Heart left ventricle (tissue), 16 donors: Measurements from ENCODE around the gene HMCN2. TPM values are rescaled to one million over a fixed set of nuclear protein-coding genes. Genes with fewer than 3 reads are reported as not detected.
A peak's percentile ranks its signal among the peaks of the same experiment; 100 is the strongest.

Experiments used
- ATAC-seq, 4 donors: fragments of 200-7000 bp; cut with Tn5 transposase; one replicate each; pipeline ENCODE4 v1.9.1; 2020 to 2022; ENCODE audit warnings: moderate library complexity in 4 of 4, mild to moderate bottlenecking in 3 of 4, moderate number of reproducible peaks in 1 of 4
- DNase-seq, 5 donors: peaks; one replicate each; pipeline ENCODE4 v3.0.0-alpha.2; 2020
- H3K27ac ChIP-seq, 12 donors: fragments of 200-600 bp; sonication (generic) in 4 of 12; one replicate each; pipeline versions ENCODE4 v1.5.0 to v1.8.0; 2016 to 2022; ENCODE audit warnings: mild to moderate bottlenecking in 2 of 12
- H3K27me3 ChIP-seq, 9 donors: fragments of 200-600 bp; sonication (generic) in 2 of 9; one replicate each; pipeline versions ENCODE4 v1.5.1 to v1.8.0; 2016 to 2022; ENCODE audit warnings: mild to moderate bottlenecking in 3 of 9
- H3K36me3 ChIP-seq, 9 donors: fragments of 200-600 bp; sonication (generic) in 2 of 9; one replicate each; pipeline versions ENCODE4 v1.5.0 to v1.8.0; 2018 to 2022; ENCODE audit warnings: mild to moderate bottlenecking in 2 of 9
- H3K4me1 ChIP-seq, 12 donors: fragments of 200-600 bp; sonication (generic) in 4 of 12; one replicate each; pipeline versions ENCODE4 v1.5.0 to v1.8.0; 2016 to 2022; ENCODE audit warnings: mild to moderate bottlenecking in 3 of 12
- H3K4me3 ChIP-seq, 12 donors: fragments of 200-600 bp; sonication (generic) in 4 of 12; one replicate each; pipeline versions ENCODE4 v1.5.0 to v1.8.0; 2017 to 2022; ENCODE audit warnings: mild to moderate bottlenecking in 9 of 12, moderate library complexity in 4 of 12
- H3K9me3 ChIP-seq, 12 donors: fragments of 200-600 bp; sonication (generic) in 4 of 12; one replicate each; pipeline versions ENCODE4 v1.5.0 to v1.8.0; 2016 to 2022; ENCODE audit warnings: mild to moderate bottlenecking in 1 of 12
- CTCF ChIP-seq, 12 donors: fragments of 200-600 bp; sonication (generic) in 4 of 12; IDR thresholded peaks; one replicate each; pipeline versions ENCODE4 v1.5.0 to v1.8.0; 2018 to 2022; ENCODE audit warnings: antibody characterized with exemption in 12 of 12, mild to moderate bottlenecking in 5 of 12
- POLR2A ChIP-seq, 2 donors: fragments of 450-650 bp; IDR thresholded peaks; one replicate each; pipeline ENCODE4 v1.6.1; 2017; ENCODE audit warnings: antibody characterized with exemption in 2 of 2, mild to moderate bottlenecking in 2 of 2, moderate library complexity in 2 of 2
- WGBS, 4 donors: extraction: QIAGEN DNeasy Blood & Tissue Kit in 2 of 4; methylation state at CpG; one replicate each; pipeline versions ENCODE4 v1.1.5 to v1.1.7; 2013 to 2018; 5-methylcytosine and 5-hydroxymethylcytosine counted together
- intact Hi-C, 10 donors: fragments of 100-400 bp; cut with DNase I; formaldehyde crosslinking; loops; one replicate each; pipeline versions ENCODE4 v1.11.1 to v1.14.2; 2022
- polyA plus RNA-seq, 2 donors: library from polyadenylated mRNA; stranded (reverse); fragments of 200-250 nt; gene quantifications; one replicate each; pipeline ENCODE4 v1.2.3, GENCODE V29; 2013
- total RNA-seq, 9 donors: library from RNA; depleted of rRNA in 2 of 9; stranded (reverse); fragments of >200 nt in 2 of 9; fragmentation: NEBNext Ultra II Directional in 3 of 9; extraction: Animal tissue kit (Norgen Biotek cat#: 25700) in 3 of 9; gene quantifications; one replicate each; pipeline versions ENCODE4 v1.1.0 to v1.2.4, GENCODE V29; 2016 to 2023
- donor health status: ischemic (EF 13 %, LVEDD 7.1; RV severe dilation, severe dysfunction).
- donor health status: healthy with polysubstance abuse.
- donor health status: DM: no; HTN: yes; CAD: no.
- donor health status: DM: no; HTN: no; CAD: no.
- donor health status: ischemic (EF 25% LVEDD 6.9; RV normal size, moderate dysfunction).
- donor health status: ischemic (EF 25% LVEDD 5.7; RV mildly dilated, moderate dysfunction).
- donor health status: healthy.
- donor health status: DM: yes; HTN: yes; CAD: no.
- donor health status: ischemic (EF 35%, LVEDD 5.7; RV mildly dilated, moderate dysfunction).
- donor health status: nonischemic (EF 11% LVEDD 7.7; RV severe dilation, severe dysfunction).
- donor health status: DM: yes; HTN: yes; CAD: no.
- donor health status: PGD.
- donor health status: ischemic (EF 29% LVEDD 5.4; RV normal size, mild dysfunction).
- donor health status: nonischemic (EF 23%, LVEDD 6.1; RV moderate dilation, normal function).

The HMCN2 gene
- total and polyA plus RNA-seq, 11 donors = 2.3 to 10.4 (median 4.3) TPM

DNA sequence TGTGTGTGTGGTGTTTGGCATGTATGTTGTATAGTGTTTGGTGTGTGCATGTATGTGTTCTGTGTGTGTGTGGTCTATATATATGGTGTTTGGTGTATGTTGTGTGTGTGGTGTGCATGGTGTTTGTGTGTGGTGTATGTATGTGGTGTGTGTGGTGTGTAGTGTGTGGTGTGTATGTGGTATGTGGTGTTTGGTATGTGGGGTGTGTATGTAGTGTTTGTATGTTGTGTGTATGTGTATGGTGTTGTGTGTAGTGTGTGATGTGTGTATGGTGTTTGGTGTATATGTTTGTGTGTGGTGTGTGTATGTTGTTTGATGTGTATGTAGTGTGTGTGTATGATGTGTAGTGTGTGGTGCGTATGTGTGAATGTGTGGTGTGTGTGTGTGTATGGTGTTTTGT, 78.8 kb downstream of the HMCN2 start:
- no peak overlapping the region for H3K27ac ChIP-seq
- no peaks in the 10 kb centered on the region for H3K27me3 ChIP-seq
- H3K36me3 ChIP-seq = no peaks in the 10 kb centered on the region
- 90 to 97% (median 94%) methylated on average over 1 of the region's 1 CpG for WGBS, 4 donors
- peaks cover 0 to 2% (median 0%) of the 10 kb centered on the region in 12 donors for H3K4me1 ChIP-seq
- intact Hi-C loops = loop anchor here in 9 of 10 donors (5.0 to 10.0 kb wide), 6 partner anchors 77 to 460 kb away; partner anchors contain the start of gene HMCN2 (in 2 of the 9)
- TF ChIP-seq POLR2A (IDR thresholded peaks at IDR 0.05) = no peak
- no peak for TF ChIP-seq CTCF (IDR thresholded peaks at IDR 0.05)
- ATAC-seq = no peak
- H3K9me3 ChIP-seq = no peaks in the 10 kb centered on the region
- no peak overlapping the region for H3K4me3 ChIP-seq
- DNase-seq = no peak

GRCh38 chr9:130345009-130345896, 79.7 kb downstream of the HMCN2 start:
- Histone ChIP-seq H3K4me1 (peaks cover 0 to 2% (median 0%) of the 10 kb centered on the region in 12 donors), H3K27ac (no peak overlapping the region), H3K4me3 (no peak overlapping the region), H3K36me3 (no peaks in the 10 kb centered on the region), H3K27me3 (no peaks in the 10 kb centered on the region), H3K9me3 (no peaks in the 10 kb centered on the region)
- TF ChIP-seq CTCF (IDR thresholded peaks at IDR 0.05) (no peak), POLR2A (IDR thresholded peaks at IDR 0.05) (no peak)
- ATAC-seq = no peak
- 77 to 84% (median 79%) methylated on average over 8 to 9 of the region's 9 CpGs for WGBS, 4 donors
- DNase-seq = peak in 1 of 5 donors; percentile 11
- intact Hi-C loops = loop anchor here in 3 of 10 donors (10.0 kb wide), 2 partner anchors 240 to 460 kb away; no protein-coding TSS in a partner anchor

- TF ChIP-seq POLR2A (IDR thresholded peaks at IDR 0.05) (no peak), CTCF (IDR thresholded peaks at IDR 0.05) (no peak)
- no peak for ATAC-seq
- intact Hi-C loops = loop anchor here in 3 of 10 donors (10.0 kb wide), 2 partner anchors 241 to 461 kb away; no protein-coding TSS in a partner anchor
- no peaks in the 10 kb centered on the region for H3K27me3 ChIP-seq
- no peak overlapping the region for H3K4me3 ChIP-seq
- peaks cover 0 to under 1% (median 0%) of the 10 kb centered on the region in 9 donors for H3K36me3 ChIP-seq
- WGBS, 4 donors = 74 to 93% (median 77%) methylated on average over 4 to 13 of the region's 13 CpGs
- peaks cover 0 to 2% (median 0%) of the 10 kb centered on the region in 12 donors for H3K4me1 ChIP-seq
- DNase-seq = peak in 1 of 5 donors; percentile 17
- H3K27ac ChIP-seq = no peak overlapping the region
- H3K9me3 ChIP-seq = no peaks in the 10 kb centered on the region
These were observed 80.4 kb downstream of the HMCN2 start for GRCh38 chr9:130345897-130346385.

DNA sequence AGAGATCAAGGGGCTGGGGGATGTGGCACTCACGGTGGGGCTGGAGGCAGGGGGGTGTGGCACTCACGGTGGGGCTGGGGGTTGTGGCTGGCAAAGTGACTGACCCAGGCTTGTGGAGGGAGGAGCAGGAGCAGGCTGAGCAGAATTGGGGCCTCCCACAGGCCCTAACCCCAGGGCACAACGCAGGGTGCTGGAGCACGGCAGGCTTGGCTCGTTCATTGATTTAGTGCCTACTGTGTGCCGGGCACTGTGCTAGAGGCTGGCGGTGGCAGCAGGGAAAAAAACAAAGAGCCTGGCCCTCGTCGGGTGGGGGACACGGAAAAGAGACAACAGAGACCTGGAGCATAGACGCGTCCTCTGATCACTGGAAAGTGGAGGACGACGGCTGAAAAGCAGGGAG, 80.9 kb downstream of the HMCN2 start:
- intact Hi-C loops = loop anchor here in 3 of 10 donors (10.0 kb wide), 2 partner anchors 242 to 462 kb away; no protein-coding TSS in a partner anchor
- H3K4me3 ChIP-seq = no peak overlapping the region
- H3K27ac ChIP-seq = no peak overlapping the region
- WGBS, 4 donors = 79 to 90% (median 82%) methylated on average over 12 to 14 of the region's 14 CpGs
- DNase-seq = peak in 1 of 5 donors; percentile 18
- no peak for TF ChIP-seq POLR2A (IDR thresholded peaks at IDR 0.05)
- no peak for TF ChIP-seq CTCF (IDR thresholded peaks at IDR 0.05)
- H3K4me1 ChIP-seq = peaks cover 0 to 2% (median 0%) of the 10 kb centered on the region in 12 donors
- no peaks in the 10 kb centered on the region for H3K27me3 ChIP-seq
- H3K36me3 ChIP-seq = peaks cover 0 to 4% (median 0%) of the 10 kb centered on the region in 9 donors
- no peak for ATAC-seq
- H3K9me3 ChIP-seq = no peaks in the 10 kb centered on the region
